HG03064 (cell line): ENCODE measurements around the gene AMBRA1.

Experiments used
- ATAC-seq: cut with Tn5 transposase; IDR thresholded peaks from one replicate; pipeline ENCODE4 v1.9.1; 2021; ENCODE audit warnings: low read depth; ENCODE audit not compliant: unreplicated experiment

The AMBRA1 gene

GRCh38 chr11:46593550-46594373, at the start of gene AMBRA1:
Gene AMBRA1 (minus strand): TSS chr11:46594023. CDS start chr11:46548380, 45,643 bp downstream.
- ATAC-seq, result peak; percentile 73

- ATAC-seq, result no peak
These were observed 49.7 kb upstream of the AMBRA1 start for GRCh38 chr11:46643531-46643930.

GRCh38 chr11:46642627-46643335, 49.0 kb upstream of the AMBRA1 start:
- no peak for ATAC-seq

- no peak for ATAC-seq
These were observed 47.8 kb upstream of the AMBRA1 start for GRCh38 chr11:46641639-46642038.

- ATAC-seq, result no peak
These were observed 46.4 kb upstream of the AMBRA1 start for GRCh38 chr11:46640036-46640788.

DNA sequence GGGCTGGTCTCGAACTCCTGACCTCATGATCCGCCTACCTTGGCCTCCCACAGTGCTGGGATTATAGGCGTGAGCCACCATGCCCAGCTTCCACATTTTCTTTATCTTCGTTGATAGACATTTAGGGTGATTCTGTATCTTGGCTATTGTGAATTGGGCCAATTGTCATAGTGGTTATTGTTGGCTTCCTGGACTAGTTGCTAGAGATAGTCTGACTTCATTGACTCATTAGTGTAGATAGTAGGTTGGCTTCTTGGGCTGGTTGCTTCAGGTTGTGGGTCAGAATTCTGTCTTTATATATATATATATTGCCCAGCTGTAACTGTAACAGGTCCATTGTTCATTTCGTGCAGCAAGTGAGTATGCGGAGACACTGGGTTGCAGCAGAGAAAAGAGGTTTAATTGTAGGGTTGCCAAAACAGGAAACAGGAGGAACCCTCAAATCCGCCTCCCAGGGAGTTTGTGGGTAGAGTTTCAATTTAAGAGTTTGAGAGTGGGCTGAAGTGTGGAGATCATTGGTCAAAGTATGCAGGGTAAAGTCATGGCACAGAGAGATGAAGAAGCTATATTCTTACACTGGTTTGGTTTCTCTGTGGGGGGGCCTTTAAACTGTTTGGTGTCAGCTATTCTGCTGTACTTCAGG, 45.5 kb upstream of the AMBRA1 start:
- ATAC-seq, result no peak

DNA sequence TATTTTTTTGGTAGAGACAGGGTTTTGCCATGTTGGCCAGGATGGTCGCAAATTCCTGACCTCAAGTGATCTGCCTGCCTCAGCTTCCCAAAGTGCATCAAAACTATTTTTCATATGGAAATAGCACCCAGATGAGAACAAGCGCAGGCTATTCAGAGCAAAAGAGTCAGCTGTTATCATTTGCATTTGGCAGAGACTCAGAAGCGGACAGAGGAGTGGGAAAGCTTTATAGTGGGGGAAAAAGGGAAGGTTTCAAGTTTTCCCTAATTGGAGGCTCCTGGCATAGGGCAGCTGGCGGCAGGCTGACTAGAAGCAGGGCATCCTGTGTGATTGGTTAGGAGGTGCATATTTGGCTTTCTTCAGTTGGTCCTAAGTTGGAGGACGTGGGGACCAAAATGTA, 43.7 kb upstream of the AMBRA1 start:
- no peak for ATAC-seq

GRCh38 chr11:46635557-46636139, 41.8 kb upstream of the AMBRA1 start:
- ATAC-seq, result no peak

- ATAC-seq, result no peak
These were observed 39.7 kb upstream of the AMBRA1 start for GRCh38 chr11:46633291-46634217.

GRCh38 chr11:46632502-46632901, 38.7 kb upstream of the AMBRA1 start:
- no peak for ATAC-seq

DNA sequence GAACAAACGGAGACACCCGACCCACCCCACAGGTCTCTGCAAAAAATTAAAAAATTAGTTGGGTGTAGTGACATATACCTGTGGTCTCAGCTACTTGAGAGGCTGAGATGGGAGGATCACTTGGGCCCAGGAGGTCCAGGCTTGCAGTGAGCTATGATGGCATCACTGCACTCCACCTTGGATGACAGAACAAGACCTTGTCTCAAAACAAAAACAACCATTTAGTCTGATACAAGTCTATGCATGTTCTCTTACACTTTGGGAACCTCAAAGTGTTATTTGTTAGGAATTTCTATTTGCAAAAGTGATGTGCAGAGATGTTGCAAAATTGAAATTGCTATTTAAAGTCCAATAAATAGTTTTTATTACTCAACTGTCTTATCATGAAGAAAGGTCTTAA, 37.9 kb upstream of the AMBRA1 start:
- no peak for ATAC-seq

DNA sequence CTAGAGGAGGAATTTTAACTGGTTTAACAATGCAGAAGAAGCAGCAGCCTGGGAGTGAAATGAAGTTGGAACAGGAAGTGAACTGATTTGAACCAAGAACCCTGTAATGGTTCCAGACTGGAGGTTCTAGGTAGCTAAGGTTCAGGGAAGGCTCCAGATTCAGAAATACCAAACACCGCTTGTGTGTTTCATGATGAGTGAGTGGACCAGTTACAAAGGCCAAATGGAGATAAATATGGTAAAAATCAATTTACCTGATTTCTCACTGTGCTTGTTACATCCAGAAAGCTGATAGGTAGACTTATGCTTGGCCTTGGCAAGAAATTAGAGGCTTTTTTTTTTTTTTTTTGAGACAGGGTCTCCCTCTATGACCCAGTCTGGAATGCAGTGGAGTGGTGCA, 36.4 kb upstream of the AMBRA1 start:
- no peak for ATAC-seq

GRCh38 chr11:46628961-46629360, 35.1 kb upstream of the AMBRA1 start:
- ATAC-seq, result no peak

- ATAC-seq, result no peak
These were observed 31.6 kb upstream of the AMBRA1 start for GRCh38 chr11:46625406-46625805.

DNA sequence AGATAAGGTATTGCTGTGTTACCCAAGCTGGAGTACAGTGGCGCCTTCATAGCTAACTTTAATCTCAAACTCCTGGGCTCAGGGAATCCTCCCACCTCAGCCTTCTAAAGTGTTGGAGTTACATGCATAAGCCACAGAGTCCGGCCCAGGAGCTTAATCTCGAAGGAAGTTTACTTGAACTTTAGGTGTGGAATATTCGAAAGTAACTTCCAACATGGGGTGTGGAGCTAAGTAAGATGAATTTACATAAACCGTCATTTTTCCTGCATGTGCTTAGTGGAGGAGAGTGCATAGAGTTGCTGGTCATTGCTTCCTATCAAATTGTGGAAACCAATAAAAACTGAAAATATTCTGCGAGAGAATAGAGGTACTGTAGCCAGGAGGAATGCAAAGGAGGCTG, 25.0 kb upstream of the AMBRA1 start:
- ATAC-seq, result no peak

GRCh38 chr11:46617972-46618314, 24.1 kb upstream of the AMBRA1 start:
- no peak for ATAC-seq

DNA sequence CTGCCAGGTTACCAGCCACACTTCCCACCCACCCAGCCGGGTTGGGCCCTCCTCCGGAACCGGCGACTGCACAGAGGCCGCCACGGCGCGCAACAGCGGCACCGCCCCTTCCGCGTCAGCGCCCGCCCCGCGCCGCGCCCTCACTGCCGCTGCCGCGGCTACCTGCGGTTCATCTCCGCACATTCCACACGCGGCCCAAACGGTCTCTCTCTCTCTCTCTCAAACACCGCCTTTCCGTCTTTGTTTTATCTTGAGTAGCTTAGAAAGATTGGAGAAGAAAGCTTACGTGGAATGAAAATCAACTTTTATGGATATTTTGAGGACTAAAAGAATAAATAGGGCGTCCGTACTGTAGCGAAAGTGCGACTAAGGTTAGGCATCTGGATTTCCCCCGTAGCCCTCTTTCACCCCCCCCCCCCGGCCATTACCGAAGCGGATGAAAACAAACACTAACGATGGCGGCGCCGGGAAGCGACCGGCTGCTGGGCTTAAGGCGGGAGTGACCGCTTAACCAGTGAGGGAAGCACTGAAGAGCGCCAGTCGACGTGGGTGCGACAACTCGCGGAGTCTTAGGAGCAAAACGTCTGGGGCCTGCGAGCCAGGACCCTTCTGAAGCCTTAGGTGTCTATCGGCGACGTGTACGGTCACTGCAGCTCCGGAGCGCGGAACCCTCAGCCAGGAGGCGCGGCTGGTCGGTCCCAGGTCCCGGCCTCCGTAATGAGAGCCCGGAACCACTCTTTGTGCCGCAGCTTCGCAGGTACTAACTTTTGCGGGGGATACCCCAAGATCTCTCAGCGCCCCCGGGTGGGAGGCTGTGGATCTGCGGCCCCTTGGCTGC, 23.5 kb upstream of the AMBRA1 start, which contains the start of the genes ATG13 and HARBI1:
Gene ATG13, plus strand, starts transcription at position 420 of the 838 bp plus-strand sequence. CDS start 26,739 bp downstream, outside the sequence.
Gene HARBI1, minus strand, starts transcription at position 94 of the 838 bp plus-strand sequence. CDS start 990 bp downstream, outside the sequence.
- peak; percentile 96 for ATAC-seq

- ATAC-seq, result no peak
These were observed 22.8 kb upstream of the AMBRA1 start for GRCh38 chr11:46616551-46617133.
